GM18507 (cell line): Measurements from ENCODE around the gene MT1X.

Experiments
- DNase-seq: peaks from one replicate; pipeline ENCODE4 v3.0.0; 2011; ENCODE audit warnings: low read depth; ENCODE audit not compliant: insufficient read length; ENCODE audit errors: extremely low spot score
- FAIRE-seq: peaks from 2 replicates; lab custom pipeline; 2011; peaks lifted over from hg19 to GRCh38; lab: Jason Lieb, UNC

Gene MT1X

DNA sequence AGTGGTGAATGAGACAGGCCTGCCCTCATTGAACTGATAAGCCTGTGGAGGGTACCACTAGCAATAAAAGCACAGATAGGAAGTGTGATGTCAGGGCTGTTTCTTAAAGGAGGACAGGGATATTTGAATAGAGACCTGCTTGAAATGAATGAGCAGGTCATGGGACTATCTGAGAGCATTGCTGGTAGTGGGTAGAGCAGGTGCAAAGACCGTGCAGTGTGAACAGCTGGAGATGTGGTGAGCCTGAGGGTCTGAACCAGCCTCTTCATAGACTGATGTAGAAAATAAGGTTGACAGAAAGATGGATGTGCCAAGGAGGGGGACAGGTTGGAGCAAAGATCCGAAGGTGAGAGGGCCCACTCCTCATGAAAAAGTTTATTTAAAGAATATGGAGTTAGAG is 50.1 kb downstream of the MT1X start:
- FAIRE-seq, result peak; percentile 24

DNA sequence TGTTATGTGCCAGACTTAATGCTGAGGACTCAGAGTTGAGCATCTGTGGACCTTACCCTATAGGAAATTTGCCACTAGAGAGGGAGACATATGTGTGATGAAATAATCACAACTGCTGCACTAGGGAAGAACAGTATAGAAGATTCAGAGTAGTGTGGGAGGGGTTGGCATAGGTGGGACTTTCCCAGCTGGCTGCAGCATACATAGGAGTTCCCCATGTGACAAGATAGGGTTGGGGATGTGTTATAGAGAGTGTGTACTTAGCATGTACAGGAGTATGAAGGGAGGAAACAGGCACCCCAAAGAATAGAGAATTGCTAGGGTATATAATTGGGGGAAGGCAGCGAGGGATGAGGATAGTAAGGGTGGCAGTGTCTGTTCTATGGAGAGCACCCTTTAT is 50.6 kb downstream of the MT1X start:
- FAIRE-seq, result no peak
- no peak for DNase-seq

More for the DNA sequence above, 50.1 kb downstream of the MT1X start:
- DNase-seq, result no peak
